Right kidney (tissue), 1 donor: ENCODE results near the gene BAIAP2.
A peak's percentile ranks its signal among the peaks of the same experiment; 100 is the strongest.
"Not testable (repeated sequence)": the region's sequence is repeated elsewhere in the genome, so short reads cannot be mapped to it uniquely, and the experiment has no call there.

Experiments used
- DNase-seq: peaks from one replicate; pipeline ENCODE4 v3.0.0-alpha.2; 2016

Gene BAIAP2

DNA sequence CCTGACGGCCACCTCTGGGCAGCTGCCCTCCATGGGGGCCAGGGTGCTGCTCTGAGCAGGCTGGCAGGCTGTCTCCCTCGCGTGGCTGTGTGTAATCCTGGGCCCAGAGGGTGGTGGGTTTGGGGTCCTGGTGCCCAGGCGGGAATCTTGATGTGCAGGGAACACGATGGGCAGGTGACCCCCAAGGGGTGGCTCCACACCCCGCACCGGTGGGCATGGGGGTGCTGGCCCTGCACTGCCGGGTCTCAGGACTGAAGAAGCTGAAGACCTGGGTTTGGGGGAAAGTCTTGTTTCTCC lies 34.7 kb upstream of the BAIAP2 start:
- DNase-seq: no peak

DNA sequence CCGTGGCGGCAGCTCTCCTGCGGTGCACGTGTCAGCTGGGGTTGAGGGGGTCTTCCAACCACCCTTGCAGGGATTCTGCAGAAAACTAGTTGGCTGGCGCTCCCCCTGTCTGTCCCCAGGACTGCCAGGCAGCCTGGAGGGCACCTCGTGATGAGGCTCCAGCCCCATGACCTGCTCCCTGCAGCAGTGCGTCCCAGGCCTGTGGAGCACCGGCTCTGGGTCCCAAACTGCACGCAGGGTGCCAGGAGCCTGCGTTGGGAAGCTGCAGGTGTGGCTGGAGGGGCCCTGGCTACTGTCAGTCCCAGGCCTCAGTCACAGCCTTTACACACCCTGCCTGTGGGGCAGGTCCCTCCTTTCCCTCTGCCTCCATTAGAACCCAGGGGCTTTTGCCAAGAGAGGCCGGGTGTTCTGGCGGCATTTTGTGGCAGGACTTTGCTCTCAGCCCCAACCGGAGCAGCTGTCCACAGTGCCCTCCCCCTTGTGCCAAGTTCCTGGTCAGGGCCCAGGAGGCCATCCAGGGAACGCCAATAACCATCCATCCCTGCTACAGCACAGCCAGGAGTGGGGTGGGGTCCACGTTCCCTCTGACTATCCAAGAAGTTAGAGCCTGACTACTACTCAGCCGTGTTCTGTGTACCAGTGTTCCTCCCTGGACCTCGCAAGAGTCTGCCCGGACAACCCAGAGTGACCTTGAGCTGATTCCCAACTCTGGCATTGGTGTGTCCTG lies 34.2 kb upstream of the BAIAP2 start:
- DNase-seq: no peak

GRCh38 chr17:81002013-81002384 lies 33.0 kb upstream of the BAIAP2 start:
- no peak for DNase-seq

- no peak for DNase-seq
These were observed 32.3 kb upstream of the BAIAP2 start for GRCh38 chr17:81002409-81003361.

- DNase-seq: peak; percentile 44
These were observed 31.1 kb upstream of the BAIAP2 start for GRCh38 chr17:81003711-81004475.

GRCh38 chr17:81006891-81007290 lies 28.1 kb upstream of the BAIAP2 start:
- no peak for DNase-seq

DNA sequence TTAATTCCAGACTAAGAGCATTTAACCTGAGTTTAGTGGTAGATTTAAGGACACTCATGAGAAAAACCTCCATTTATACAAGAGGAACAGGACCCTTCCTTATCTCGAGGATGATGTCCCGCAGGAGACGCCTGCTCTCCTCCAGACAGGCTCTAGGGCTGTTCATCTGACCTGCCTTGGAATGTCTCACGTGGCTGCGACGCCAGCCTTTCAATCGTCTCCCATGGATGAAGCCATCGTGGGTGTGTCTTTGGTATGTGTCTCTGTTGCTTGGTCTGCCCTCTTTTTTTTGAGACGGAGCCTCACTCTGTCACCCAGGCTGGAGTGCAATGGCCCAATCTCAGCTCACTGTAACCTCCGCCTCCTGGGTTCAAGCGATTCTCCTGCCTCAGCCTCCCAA lies 26.8 kb upstream of the BAIAP2 start:
- no peak for DNase-seq

DNA sequence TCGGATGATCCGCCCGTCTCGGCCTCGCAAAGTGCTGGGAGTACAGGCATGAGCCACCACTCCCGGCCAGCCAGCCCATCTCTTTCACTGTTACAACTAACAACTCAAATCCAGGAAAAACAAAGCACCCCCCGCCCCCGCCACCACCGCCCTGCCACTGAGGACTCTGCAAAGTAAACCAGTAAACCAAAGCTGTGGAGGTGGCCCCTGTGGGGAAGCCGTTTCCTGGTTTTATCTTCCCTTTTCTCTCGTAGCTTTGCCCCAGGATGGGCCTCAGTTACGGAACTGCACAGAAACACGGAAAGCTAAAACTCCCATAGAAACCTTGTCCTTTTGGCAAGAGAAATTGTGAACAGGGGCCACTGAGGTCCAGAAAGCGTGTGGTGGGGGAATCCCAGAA lies 25.8 kb upstream of the BAIAP2 start:
- DNase-seq: no peak

GRCh38 chr17:81010935-81011334 lies 24.0 kb upstream of the BAIAP2 start:
- no peak for DNase-seq

DNA sequence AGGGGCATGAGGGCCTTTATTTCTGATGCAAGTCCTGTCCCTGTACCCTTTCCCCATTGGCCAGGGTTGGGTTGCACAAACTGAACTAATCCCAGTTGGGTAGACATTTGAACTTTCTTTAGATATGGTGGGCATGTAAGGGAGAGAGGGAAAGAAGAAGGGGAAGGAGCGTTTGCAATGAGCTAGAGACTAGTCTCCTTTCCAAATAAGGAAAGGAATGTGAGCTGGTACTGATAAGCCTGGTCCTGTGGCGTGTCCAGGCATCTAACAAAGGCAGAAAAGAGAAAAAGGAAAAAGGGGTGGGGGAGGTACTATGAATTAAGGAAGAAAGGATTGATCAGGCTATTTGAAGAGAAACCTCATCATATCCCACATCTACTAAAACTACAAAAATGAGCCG lies 23.0 kb upstream of the BAIAP2 start:
- no peak for DNase-seq

GRCh38 chr17:81012574-81013447 lies 22.1 kb upstream of the BAIAP2 start:
- DNase-seq: no peak

DNA sequence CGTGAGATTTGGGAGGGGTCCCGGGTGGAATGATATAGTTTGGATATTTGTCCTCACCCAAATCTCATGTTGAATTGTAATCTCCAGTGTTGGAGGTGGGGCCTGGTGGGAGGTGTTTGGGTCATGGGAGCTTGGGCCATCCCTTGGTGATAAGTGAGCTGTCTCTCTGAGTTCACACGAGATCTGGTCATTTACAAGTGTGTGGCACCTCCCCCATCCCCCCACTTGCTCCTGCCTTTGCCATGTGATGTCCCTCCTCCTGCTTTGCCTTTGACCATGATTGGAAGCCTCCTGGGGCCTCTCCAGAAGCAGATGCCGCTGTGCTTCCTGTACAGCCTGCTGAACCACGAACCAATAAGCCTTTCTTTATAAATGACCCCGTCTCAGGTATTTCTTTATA lies 21.3 kb upstream of the BAIAP2 start:
- no peak for DNase-seq

DNA sequence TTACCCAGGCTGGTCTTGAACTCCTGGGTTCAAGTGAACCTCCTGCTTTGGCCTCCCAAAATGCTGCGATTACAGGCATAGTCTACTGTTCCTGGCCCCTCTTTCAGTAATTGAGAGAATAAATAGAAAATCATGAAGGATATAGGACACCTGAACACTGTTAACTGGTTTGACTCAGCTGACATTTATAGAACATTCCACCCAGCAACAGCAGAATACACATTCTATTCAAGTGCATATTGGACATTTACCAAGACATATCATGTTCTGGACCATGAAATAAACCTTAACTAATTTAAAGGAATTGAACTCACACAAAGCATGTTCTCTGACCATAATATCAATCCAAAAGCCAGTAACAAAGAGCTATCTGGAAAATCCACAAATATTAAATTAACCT lies 19.8 kb upstream of the BAIAP2 start:
- no peak for DNase-seq

DNA sequence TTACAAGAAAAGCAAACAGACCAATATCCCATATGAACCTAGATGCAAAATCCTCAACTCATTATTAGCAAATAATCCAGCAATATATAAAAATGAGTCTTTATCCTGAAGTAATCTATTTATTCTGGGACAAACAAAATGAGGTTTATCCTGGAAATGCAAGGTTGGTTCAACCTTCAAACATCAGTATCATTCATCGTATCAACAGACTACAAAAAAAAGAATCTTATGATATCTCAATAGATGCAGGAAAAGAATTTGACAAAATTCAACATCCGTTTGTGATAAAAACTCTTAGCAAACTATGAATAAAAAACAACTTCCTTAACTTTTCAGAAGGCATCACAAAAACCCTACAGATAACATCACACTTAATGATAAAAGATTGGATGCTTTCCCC lies 18.4 kb upstream of the BAIAP2 start:
- DNase-seq: no peak

DNA sequence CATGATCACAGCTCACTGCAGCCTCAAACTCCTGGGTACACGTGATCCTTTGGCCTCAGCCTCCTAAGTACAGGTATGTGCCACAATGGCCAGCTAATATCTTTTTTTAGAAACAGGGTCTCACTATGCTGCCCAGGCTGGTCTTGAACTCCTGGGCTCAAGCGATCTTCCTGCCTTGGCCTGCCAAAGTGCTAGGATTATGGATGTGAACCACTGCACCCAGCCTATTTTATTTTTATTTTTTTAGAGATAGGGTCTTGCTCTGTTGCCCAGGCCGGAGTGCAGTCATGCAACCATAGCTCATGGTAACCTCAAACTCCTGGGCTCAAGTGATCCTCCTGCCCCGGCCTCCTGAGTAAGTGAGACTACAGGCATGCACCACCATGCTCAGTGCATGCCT lies 17.6 kb upstream of the BAIAP2 start:
- not testable (repeated sequence) for DNase-seq

- peak; percentile 67 for DNase-seq
These were observed 16.7 kb upstream of the BAIAP2 start for GRCh38 chr17:81018044-81018802.

GRCh38 chr17:81019563-81020442 lies 15.1 kb upstream of the BAIAP2 start:
- no peak for DNase-seq

DNA sequence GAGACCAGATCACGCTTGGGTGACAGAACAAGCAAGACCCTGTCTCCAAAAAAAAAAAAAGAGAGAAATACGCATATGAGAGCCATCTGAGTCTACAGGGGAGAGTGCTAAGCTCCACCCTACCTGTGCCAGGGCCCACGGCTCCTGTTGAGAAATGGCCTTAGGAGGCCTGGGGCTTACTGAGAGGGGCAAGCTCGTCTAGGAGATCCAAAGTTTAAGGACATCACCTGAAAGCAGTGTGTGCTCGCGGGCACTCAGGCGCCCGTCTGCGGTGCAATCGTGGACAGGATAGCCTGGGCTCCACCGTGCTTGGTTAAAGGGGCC lies 14.5 kb upstream of the BAIAP2 start:
- DNase-seq: no peak

GRCh38 chr17:81020767-81021497 lies 14.0 kb upstream of the BAIAP2 start:
- no peak for DNase-seq
